Keratinocyte (primary cell): Measurements from ENCODE around the gene LHFPL3.

Experiments used
- EZH2 ChIP-seq: IDR thresholded peaks from one replicate; pipeline ENCODE4 v1.6.1; 2012; ENCODE audit warnings: inconsistent platforms, mild to moderate bottlenecking, low read length, moderate library complexity
- TF ChIP-seq, protein P1 (sequence below), 3 experiments: IDR thresholded peaks in 1 of 3; conservative IDR thresholded peaks in 1 of 3; optimal IDR thresholded peaks in 1 of 3; 2 replicates in 2 of 3; 3 replicates in 1 of 3; pipeline versions ENCODE3 to v1.5.1; 2011; ENCODE audit warnings: low read length in 3 of 3, mild to moderate bottlenecking in 3 of 3, moderate library complexity in 2 of 3, control low read depth in 1 of 3, inconsistent platforms in 1 of 3; ENCODE audit not compliant: insufficient read depth in 2 of 3; ENCODE audit errors: extremely low read depth in 1 of 3

GRCh38 chr7:104841798-104842197 lies 513.4 kb downstream of the LHFPL3 start:
- TF ChIP-seq, protein P1, sequence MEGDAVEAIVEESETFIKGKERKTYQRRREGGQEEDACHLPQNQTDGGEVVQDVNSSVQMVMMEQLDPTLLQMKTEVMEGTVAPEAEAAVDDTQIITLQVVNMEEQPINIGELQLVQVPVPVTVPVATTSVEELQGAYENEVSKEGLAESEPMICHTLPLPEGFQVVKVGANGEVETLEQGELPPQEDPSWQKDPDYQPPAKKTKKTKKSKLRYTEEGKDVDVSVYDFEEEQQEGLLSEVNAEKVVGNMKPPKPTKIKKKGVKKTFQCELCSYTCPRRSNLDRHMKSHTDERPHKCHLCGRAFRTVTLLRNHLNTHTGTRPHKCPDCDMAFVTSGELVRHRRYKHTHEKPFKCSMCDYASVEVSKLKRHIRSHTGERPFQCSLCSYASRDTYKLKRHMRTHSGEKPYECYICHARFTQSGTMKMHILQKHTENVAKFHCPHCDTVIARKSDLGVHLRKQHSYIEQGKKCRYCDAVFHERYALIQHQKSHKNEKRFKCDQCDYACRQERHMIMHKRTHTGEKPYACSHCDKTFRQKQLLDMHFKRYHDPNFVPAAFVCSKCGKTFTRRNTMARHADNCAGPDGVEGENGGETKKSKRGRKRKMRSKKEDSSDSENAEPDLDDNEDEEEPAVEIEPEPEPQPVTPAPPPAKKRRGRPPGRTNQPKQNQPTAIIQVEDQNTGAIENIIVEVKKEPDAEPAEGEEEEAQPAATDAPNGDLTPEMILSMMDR (optimal IDR thresholded peaks at IDR 0.05 in 1 of 3, IDR thresholded peaks at IDR 0.05 in 1 of 3, conservative IDR thresholded peaks at IDR 0.05 in 1 of 3; ENCODE audit: extremely low read depth in 1 of 3, insufficient read depth in 2 of 3, low read length in 3 of 3) = no peak
- no peak for TF ChIP-seq EZH2
